GM20431 (cell line): ENCODE measurements around the gene ADK.
"Not testable (repeated sequence)": the region's sequence is repeated elsewhere in the genome, so short reads cannot be mapped to it uniquely, and the experiment has no call there.

Experiments used
- in situ Hi-C: fragments of 300-500 bp; cut with MseI, MboI; formaldehyde crosslinking; loops from one replicate; pipeline ENCODE4 v1.15.0; 2020; ENCODE audit warnings: low sequenced_read_pairs; ENCODE audit not compliant: unreplicated experiment

The ADK gene

GRCh38 chr10:74140553-74140952, 10.5 kb upstream of the ADK start:
- in situ Hi-C loops: no loop called here

GRCh38 chr10:74145133-74145532, 5.9 kb upstream of the ADK start:
- in situ Hi-C loops: no loop called here

GRCh38 chr10:74146980-74147379, 4.0 kb upstream of the ADK start:
- in situ Hi-C loops: not testable (repeated sequence)

- in situ Hi-C loops: no loop called here
Measured at GRCh38 chr10:74150204-74150989, 624 bp upstream of the ADK start, which contains the start of gene AP3M1. AP3M1 (minus strand) TSS chr10:74150828; CDS start chr10:74138379, 12,449 bp downstream.

- in situ Hi-C loops: no loop called here
Measured at GRCh38 chr10:74151879-74152722, 1.1 kb downstream of the ADK start.

- in situ Hi-C loops: no loop called here
Measured at GRCh38 chr10:74153123-74153522, 2.1 kb downstream of the ADK start.

GRCh38 chr10:74153676-74154075, 2.7 kb downstream of the ADK start:
- in situ Hi-C loops: no loop called here

- in situ Hi-C loops: no loop called here
Measured at GRCh38 chr10:74156919-74157289, 5.9 kb downstream of the ADK start.

GRCh38 chr10:74160013-74160412, 9.0 kb downstream of the ADK start:
- in situ Hi-C loops: no loop called here

GRCh38 chr10:74163319-74164068, 12.5 kb downstream of the ADK start:
- in situ Hi-C loops: no loop called here

GRCh38 chr10:74164716-74165529, 13.9 kb downstream of the ADK start:
- in situ Hi-C loops: no loop called here

GRCh38 chr10:74165530-74165901, 14.5 kb downstream of the ADK start:
- in situ Hi-C loops: no loop called here

- in situ Hi-C loops: no loop called here
Measured at GRCh38 chr10:74167443-74167842, 16.4 kb downstream of the ADK start.

- in situ Hi-C loops: no loop called here
Measured at GRCh38 chr10:74171625-74172024, 20.6 kb downstream of the ADK start.

- in situ Hi-C loops: no loop called here
Measured at GRCh38 chr10:74174521-74174920, 23.5 kb downstream of the ADK start.

- in situ Hi-C loops: no loop called here
Measured at GRCh38 chr10:74175510-74176379, 24.7 kb downstream of the ADK start.

- in situ Hi-C loops: no loop called here
Measured at GRCh38 chr10:74176380-74177139, 25.5 kb downstream of the ADK start.

- in situ Hi-C loops: no loop called here
Measured at GRCh38 chr10:74177140-74177677, 26.2 kb downstream of the ADK start.
